SU-DHL-6 (cell line): Measurements from ENCODE around the gene KLRF1.

ENCODE experiments used
- H2AFZ ChIP-seq: fragments of 200-600 bp; sonication (generic); 2 replicates; pipeline ENCODE4 v1.6.1; 2014; ENCODE audit warnings: low read depth, mild to moderate bottlenecking, moderate library complexity, mixed read lengths, antibody characterized with exemption, low read length; ENCODE audit not compliant: severe bottlenecking
- H3F3A ChIP-seq: fragments of 200-600 bp; shearing (Covaris generic); 2 replicates; pipeline ENCODE4 v1.6.0; 2016; ENCODE audit warnings: antibody characterized with exemption, mild to moderate bottlenecking; ENCODE audit not compliant: insufficient read depth
- H3K27ac ChIP-seq: fragments of 200-600 bp; sonication (generic); 2 replicates; pipeline ENCODE4 v1.5.1; 2016; ENCODE audit warnings: low read depth, mild to moderate bottlenecking, low read length, moderate library complexity, mixed read lengths
- H3K27me3 ChIP-seq: fragments of 200-600 bp; sonication (generic), shearing (Covaris generic); 2 replicates; pipeline ENCODE4 v1.6.0; 2014; ENCODE audit warnings: mild to moderate bottlenecking, low read length
- H3K36me3 ChIP-seq: fragments of 200-600 bp; sonication (generic); 2 replicates; pipeline ENCODE4 v1.6.1; 2014; ENCODE audit warnings: mild to moderate bottlenecking, low read length, mixed read lengths
- H3K4me2 ChIP-seq: fragments of 300-600, 200-600 bp; shearing (Covaris generic), sonication (generic); 2 replicates; pipeline ENCODE4 v1.6.0; 2014; ENCODE audit warnings: low read length, low read depth, mild to moderate bottlenecking; ENCODE audit not compliant: poor library complexity, severe bottlenecking
- H3K4me3 ChIP-seq: fragments of 200-600 bp; sonication (generic); 2 replicates; pipeline ENCODE4 v1.5.1; 2014; ENCODE audit warnings: antibody characterized with exemption, low read length, mild to moderate bottlenecking, mixed read lengths; ENCODE audit not compliant: insufficient read depth, poor library complexity, severe bottlenecking
- H3K79me2 ChIP-seq: fragments of 200-600 bp; sonication (generic); 2 replicates; pipeline ENCODE4 v1.6.1; 2014; ENCODE audit warnings: mild to moderate bottlenecking, low read length, moderate library complexity; ENCODE audit not compliant: insufficient read depth
- H3K9ac ChIP-seq: fragments of 200-600 bp; sonication (generic); 2 replicates; pipeline ENCODE4 v1.7.0; 2014; ENCODE audit warnings: mild to moderate bottlenecking, low read length
- H3K9me2 ChIP-seq: fragments of 200-600 bp; sonication (generic); replicated peaks from 2 replicates; pipeline ENCODE4 v1.6.1; 2014; ENCODE audit warnings: low read length; ENCODE audit not compliant: insufficient read depth
- H3K9me3 ChIP-seq: fragments of 200-600 bp; sonication (generic); 2 replicates; pipeline ENCODE4 v1.6.1; 2014; ENCODE audit warnings: low read length, mixed read lengths; ENCODE audit not compliant: insufficient read depth
- H4K20me1 ChIP-seq: fragments of 200-600 bp; sonication (generic); 2 replicates; pipeline ENCODE4 v1.6.1; 2014; ENCODE audit warnings: low read depth, mild to moderate bottlenecking, antibody characterized with exemption, low read length, moderate library complexity, mixed read lengths
- EZH2phosphoT487 ChIP-seq: fragments of 200-600 bp; sonication (generic), shearing (Covaris generic); conservative IDR thresholded peaks from 2 replicates; pipeline ENCODE4 v1.6.1; 2018; ENCODE audit warnings: mild to moderate bottlenecking, antibody characterized with exemption, low read length, moderate library complexity, mixed read lengths
- TF ChIP-seq, protein P1 (sequence below): fragments of 200-600 bp; sonication (generic); IDR thresholded peaks from one replicate; pipeline ENCODE4 v1.5.1; 2017; ENCODE audit warnings: antibody characterized with exemption, mild to moderate bottlenecking, low read length, moderate library complexity; ENCODE audit not compliant: insufficient read depth, poor library complexity, severe bottlenecking

Gene KLRF1

DNA sequence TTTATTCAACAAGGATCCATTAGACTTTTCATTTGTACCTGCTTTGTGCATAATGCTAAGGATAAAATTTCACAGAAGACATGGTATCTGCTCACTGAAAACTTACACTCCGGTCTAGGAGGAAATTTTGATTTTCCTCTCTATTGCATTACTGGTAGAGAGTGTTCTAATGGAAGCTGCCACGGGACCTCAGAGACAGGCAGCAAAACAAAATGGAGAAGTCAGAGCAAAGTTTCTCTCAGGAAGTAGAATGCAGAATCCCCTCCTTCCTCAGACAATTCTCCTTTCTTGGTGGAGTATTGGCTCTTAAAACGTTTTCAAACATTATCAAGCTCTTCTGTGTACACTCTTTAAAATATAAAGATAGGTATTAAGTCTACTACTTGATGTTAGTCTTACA, 29.6 kb downstream of the KLRF1 start:
- TF ChIP-seq EZH2phosphoT487: no peak
- TF ChIP-seq, protein P1, sequence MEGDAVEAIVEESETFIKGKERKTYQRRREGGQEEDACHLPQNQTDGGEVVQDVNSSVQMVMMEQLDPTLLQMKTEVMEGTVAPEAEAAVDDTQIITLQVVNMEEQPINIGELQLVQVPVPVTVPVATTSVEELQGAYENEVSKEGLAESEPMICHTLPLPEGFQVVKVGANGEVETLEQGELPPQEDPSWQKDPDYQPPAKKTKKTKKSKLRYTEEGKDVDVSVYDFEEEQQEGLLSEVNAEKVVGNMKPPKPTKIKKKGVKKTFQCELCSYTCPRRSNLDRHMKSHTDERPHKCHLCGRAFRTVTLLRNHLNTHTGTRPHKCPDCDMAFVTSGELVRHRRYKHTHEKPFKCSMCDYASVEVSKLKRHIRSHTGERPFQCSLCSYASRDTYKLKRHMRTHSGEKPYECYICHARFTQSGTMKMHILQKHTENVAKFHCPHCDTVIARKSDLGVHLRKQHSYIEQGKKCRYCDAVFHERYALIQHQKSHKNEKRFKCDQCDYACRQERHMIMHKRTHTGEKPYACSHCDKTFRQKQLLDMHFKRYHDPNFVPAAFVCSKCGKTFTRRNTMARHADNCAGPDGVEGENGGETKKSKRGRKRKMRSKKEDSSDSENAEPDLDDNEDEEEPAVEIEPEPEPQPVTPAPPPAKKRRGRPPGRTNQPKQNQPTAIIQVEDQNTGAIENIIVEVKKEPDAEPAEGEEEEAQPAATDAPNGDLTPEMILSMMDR: no peak
- H2AFZ ChIP-seq: no peak overlapping the region
- H4K20me1 ChIP-seq: no peaks in the 10 kb centered on the region
- no peaks in the 10 kb centered on the region for H3F3A ChIP-seq
- H3K9me3 ChIP-seq: no peaks in the 10 kb centered on the region
- H3K9me2 ChIP-seq: no peaks in the 10 kb centered on the region
- H3K27ac ChIP-seq: no peak overlapping the region
- no peaks in the 10 kb centered on the region for H3K36me3 ChIP-seq
- no peak overlapping the region for H3K4me2 ChIP-seq
- no peaks in the 10 kb centered on the region for H3K27me3 ChIP-seq
- no peak overlapping the region for H3K9ac ChIP-seq
- H3K4me3 ChIP-seq: no peak overlapping the region
- no peaks in the 10 kb centered on the region for H3K79me2 ChIP-seq

GRCh38 chr12:9858135-9858534, 30.9 kb downstream of the KLRF1 start:
- no peak for TF ChIP-seq EZH2phosphoT487
- TF ChIP-seq, protein P1: no peak
- H3K9me2 ChIP-seq: no peaks in the 10 kb centered on the region
- no peak overlapping the region for H3K4me2 ChIP-seq
- H3K4me3 ChIP-seq: no peak overlapping the region
- no peak overlapping the region for H3K27ac ChIP-seq
- no peaks in the 10 kb centered on the region for H3F3A ChIP-seq
- H4K20me1 ChIP-seq: no peaks in the 10 kb centered on the region
- no peaks in the 10 kb centered on the region for H3K79me2 ChIP-seq
- no peaks in the 10 kb centered on the region for H3K36me3 ChIP-seq
- H3K9me3 ChIP-seq: no peaks in the 10 kb centered on the region
- H3K9ac ChIP-seq: no peak overlapping the region
- H3K27me3 ChIP-seq: no peaks in the 10 kb centered on the region
- H2AFZ ChIP-seq: no peak overlapping the region

GRCh38 chr12:9864913-9865675, 37.8 kb downstream of the KLRF1 start:
- Histone ChIP-seq H4K20me1 (no peaks in the 10 kb centered on the region), H3K4me3 (no peak overlapping the region), H3K27ac (no peak overlapping the region), H3K9ac (no peak overlapping the region), H3K36me3 (no peaks in the 10 kb centered on the region), H3K27me3 (no peaks in the 10 kb centered on the region), H3F3A (no peaks in the 10 kb centered on the region), H2AFZ (no peak overlapping the region), H3K79me2 (no peaks in the 10 kb centered on the region), H3K9me2 (no peaks in the 10 kb centered on the region), H3K9me3 (no peaks in the 10 kb centered on the region), H3K4me2 (no peak overlapping the region)
- TF ChIP-seq, protein P1: no peak
- no peak for TF ChIP-seq EZH2phosphoT487
